H9 (cell line): ENCODE data around the gene PRUNE2. TPM values are rescaled to one million over a fixed set of nuclear protein-coding genes. Genes with fewer than 3 reads are reported as not detected.
A peak's percentile ranks its signal among the peaks of the same experiment; 100 is the strongest.

ENCODE experiments used
- DNase-seq: peaks from one replicate; pipeline ENCODE4 v3.0.0-alpha.2; 2017
- H2AFZ ChIP-seq: one replicate; pipeline ENCODE4 v1.6.1; 2013; ENCODE audit warnings: mild to moderate bottlenecking, low read length, control low read depth, moderate library complexity
- H2AK5ac ChIP-seq: 2 replicates; pipeline ENCODE4 v1.6.1; 2013; ENCODE audit warnings: low read length, control low read depth, mixed read lengths; ENCODE audit not compliant: insufficient read length
- H2BK120ac ChIP-seq: one replicate; pipeline ENCODE4 v1.6.1; 2013; ENCODE audit warnings: low read depth, mild to moderate bottlenecking, low read length, control low read depth, inconsistent platforms; ENCODE audit not compliant: poor library complexity, severe bottlenecking
- H2BK12ac ChIP-seq: 2 replicates; pipeline ENCODE4 v1.6.1; 2013; ENCODE audit warnings: low read length, control low read depth, mixed read lengths, low read depth; ENCODE audit not compliant: insufficient read length
- H2BK15ac ChIP-seq: 2 replicates; pipeline ENCODE4 v1.6.1; 2013; ENCODE audit warnings: low read depth, low read length, control low read depth
- H2BK20ac ChIP-seq: one replicate; pipeline ENCODE4 v1.6.1; 2013; ENCODE audit warnings: low read depth, mild to moderate bottlenecking, low read length, control low read depth, inconsistent platforms; ENCODE audit not compliant: poor library complexity, severe bottlenecking
- H2BK5ac ChIP-seq: 2 replicates; pipeline ENCODE4 v1.6.1; 2013; ENCODE audit warnings: low read length, control low read depth, mixed read lengths; ENCODE audit not compliant: insufficient read length
- H3K14ac ChIP-seq: 2 replicates; pipeline ENCODE4 v1.6.1; 2013; ENCODE audit warnings: low read length, control low read depth; ENCODE audit not compliant: insufficient read depth
- H3K18ac ChIP-seq: 2 replicates; pipeline ENCODE4 v1.6.1; 2013; ENCODE audit warnings: low read depth, mild to moderate bottlenecking, mixed read lengths, low read length, control low read depth; ENCODE audit not compliant: insufficient read length
- H3K23ac ChIP-seq: 2 replicates; pipeline ENCODE4 v1.6.1; 2013; ENCODE audit warnings: low read length, control low read depth, mixed read lengths, low read depth; ENCODE audit not compliant: insufficient read length
- H3K23me2 ChIP-seq: 2 replicates; pipeline ENCODE4 v1.6.1; 2013; ENCODE audit warnings: low read depth, mild to moderate bottlenecking, mixed read lengths, low read length, control low read depth; ENCODE audit not compliant: insufficient read length, poor library complexity, severe bottlenecking
- H3K27ac ChIP-seq: 2 replicates; pipeline ENCODE4 v1.5.1; 2013; ENCODE audit warnings: low read length, control low read depth, mixed read lengths, low read depth; ENCODE audit not compliant: insufficient read length
- H3K27me3 ChIP-seq: 2 replicates; pipeline ENCODE4 v1.6.1; 2013; ENCODE audit warnings: low read length, control low read depth, inconsistent platforms; ENCODE audit not compliant: insufficient read depth
- H3K4ac ChIP-seq: 2 replicates; pipeline ENCODE4 v1.6.1; 2013; ENCODE audit warnings: low read depth, mild to moderate bottlenecking, control low read depth, inconsistent platforms, low read length, moderate library complexity
- H3K4me1 ChIP-seq: 2 replicates; pipeline ENCODE4 v1.6.1; 2013; ENCODE audit warnings: low read length, control low read depth, inconsistent platforms; ENCODE audit not compliant: insufficient read depth
- H3K4me2 ChIP-seq: 2 replicates; pipeline ENCODE4 v1.6.1; 2013; ENCODE audit warnings: low read length, control low read depth, mixed read lengths; ENCODE audit not compliant: insufficient read length, insufficient read depth
- H3K56ac ChIP-seq: 2 replicates; pipeline ENCODE4 v1.6.1; 2013; ENCODE audit warnings: low read depth, mild to moderate bottlenecking, mixed read lengths, low read length, control low read depth; ENCODE audit not compliant: insufficient read length
- H3K79me1 ChIP-seq: 2 replicates; pipeline ENCODE4 v1.6.1; 2013; ENCODE audit warnings: low read depth, mild to moderate bottlenecking, moderate library complexity, low read length, control low read depth, inconsistent platforms; ENCODE audit not compliant: insufficient read depth, poor library complexity, severe bottlenecking
- H3K79me2 ChIP-seq: 2 replicates; pipeline ENCODE4 v1.6.1; 2013; ENCODE audit warnings: low read length, control low read depth, inconsistent platforms; ENCODE audit not compliant: insufficient read depth
- H3K9ac ChIP-seq: 2 replicates; pipeline ENCODE4 v1.6.1; 2013; ENCODE audit warnings: low read length, control low read depth, mixed read lengths; ENCODE audit not compliant: insufficient read length; ENCODE audit errors: extremely low read depth
- H3K9me3 ChIP-seq: one replicate; pipeline ENCODE4 v1.6.1; 2013; ENCODE audit warnings: low read depth, low read length, inconsistent platforms; ENCODE audit not compliant: control insufficient read depth
- H3T11ph ChIP-seq: one replicate; pipeline ENCODE4 v1.6.1; 2013; ENCODE audit warnings: mild to moderate bottlenecking, low read length, control low read depth, inconsistent platforms
- H4K20me1 ChIP-seq: one replicate; pipeline ENCODE4 v1.6.1; 2013; ENCODE audit not compliant: control insufficient read depth, insufficient read length, insufficient read depth
- H4K5ac ChIP-seq: 2 replicates; pipeline ENCODE4 v1.6.1; 2013; ENCODE audit warnings: low read depth, mild to moderate bottlenecking, mixed read lengths, low read length, control low read depth; ENCODE audit not compliant: insufficient read length
- H4K8ac ChIP-seq: replicated peaks from 2 replicates; pipeline ENCODE4 v1.6.1; 2013; ENCODE audit warnings: low read length, control low read depth, mixed read lengths, low read depth; ENCODE audit not compliant: insufficient read length
- H4K91ac ChIP-seq: 2 replicates; pipeline ENCODE4 v1.6.1; 2013; ENCODE audit warnings: low read depth, mild to moderate bottlenecking, moderate library complexity, mixed read lengths, low read length, control low read depth; ENCODE audit not compliant: insufficient read length
- H3K27ac Mint-ChIP-seq, 3 experiments: 2 replicates in 2 of 3; 3 replicates in 1 of 3; pipeline ENCODE4 v1.8.0; 2020 to 2021; ENCODE audit warnings: mixed read lengths in 3 of 3, mild to moderate bottlenecking in 1 of 3, moderate library complexity in 1 of 3
- H3K27me3 Mint-ChIP-seq: 2 replicates; pipeline ENCODE4 v1.8.0; 2021; ENCODE audit warnings: low read depth, mild to moderate bottlenecking, moderate library complexity, mixed read lengths
- H3K36me3 Mint-ChIP-seq, 3 experiments: 2 replicates in 2 of 3; 3 replicates in 1 of 3; pipeline ENCODE4 v1.8.0; 2020 to 2021; ENCODE audit warnings: low read depth in 3 of 3, mixed read lengths in 3 of 3; ENCODE audit not compliant: insufficient read depth in 1 of 3
- H3K4me1 Mint-ChIP-seq, 2 experiments: 2 replicates each; pipeline ENCODE4 v1.8.0; 2020; ENCODE audit warnings: mixed read lengths in 2 of 2
- H3K4me3 Mint-ChIP-seq, 2 experiments: 2 replicates in 1 of 2; 3 replicates in 1 of 2; pipeline ENCODE4 v1.8.0; 2020 to 2021; ENCODE audit warnings: mild to moderate bottlenecking in 2 of 2, mixed read lengths in 2 of 2, moderate library complexity in 1 of 2
- H3K9me3 Mint-ChIP-seq, 2 experiments: 2 replicates in 1 of 2; 3 replicates in 1 of 2; pipeline ENCODE4 v1.8.0; 2020; ENCODE audit warnings: mild to moderate bottlenecking in 2 of 2, mixed read lengths in 2 of 2, moderate library complexity in 1 of 2
- WGBS: extraction: QIAGEN DNeasy Blood & Tissue Kit; methylation state at CpG from one replicate; pipeline ENCODE4 v1.1.7; 2013; ENCODE audit warnings: missing lambda C conversion rate, low lambda C conversion rate, mixed read lengths; ENCODE audit not compliant: insufficient read length; ENCODE audit errors: extremely low coverage; 5-methylcytosine and 5-hydroxymethylcytosine counted together
- total RNA-seq: library from RNA; stranded (reverse); gene quantifications from 2 replicates; pipeline ENCODE4 v1.2.1, GENCODE V29; 2021
- TF ChIP-seq, protein P1 (sequence below): fragments of 200-600 bp; sonication (generic); conservative IDR thresholded peaks from 3 replicates; pipeline ENCODE4 v1.8.0; 2021; ENCODE audit warnings: antibody characterized with exemption, mild to moderate bottlenecking

The PRUNE2 gene
- total RNA-seq, 1 experiment from 2014 or later = 12.1 TPM

DNA sequence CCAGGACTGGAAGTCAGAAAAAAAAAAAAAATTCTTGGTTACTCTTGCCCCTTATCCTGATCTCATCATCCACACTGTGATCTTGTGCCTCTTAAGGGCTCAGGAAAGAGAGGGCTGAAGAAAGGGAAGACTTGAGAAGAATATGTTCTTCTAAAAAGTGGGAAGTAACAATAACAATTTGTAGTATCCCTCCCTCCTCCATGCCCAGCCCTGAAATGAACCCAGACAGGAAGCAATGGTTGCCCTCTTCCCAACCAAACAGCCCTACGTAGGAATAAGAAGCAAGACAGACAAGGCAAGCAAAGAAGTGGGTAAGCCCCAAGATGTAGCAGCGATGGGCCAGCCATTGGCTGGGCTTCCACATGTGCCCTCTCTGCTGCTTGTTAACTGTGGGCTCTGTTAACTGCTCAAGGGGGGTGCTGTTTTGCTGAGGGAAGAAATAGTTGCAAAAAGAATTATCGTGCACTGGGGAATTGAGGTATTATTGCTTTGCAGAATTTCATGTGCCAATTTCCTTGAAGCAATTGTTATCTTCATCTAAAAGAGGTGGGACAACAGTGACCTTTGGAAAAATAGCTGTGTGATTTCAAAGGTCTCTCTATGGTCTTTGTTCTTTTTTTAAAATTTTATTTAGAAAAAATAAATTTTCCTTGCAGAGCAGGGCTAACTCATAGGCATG is 288.3 kb downstream of the PRUNE2 start:
- Histone ChIP-seq H3K4me1 (no peaks in the 10 kb centered on the region), H3K27me3 (no peaks in the 10 kb centered on the region), H4K8ac (no peak overlapping the region), H2BK120ac (no peak overlapping the region), H3K18ac (no peak overlapping the region), H2AFZ (no peak overlapping the region), H2AK5ac (no peak overlapping the region), H3K79me1 (no peaks in the 10 kb centered on the region), H3K4me2 (no peak overlapping the region), H3K79me2 (no peaks in the 10 kb centered on the region), H4K91ac (no peak overlapping the region), H3K23me2 (no peaks in the 10 kb centered on the region), H3K9me3 (no peaks in the 10 kb centered on the region), H3T11ph (no peak overlapping the region), H3K23ac (no peak overlapping the region), H2BK20ac (no peak overlapping the region), H3K4ac (no peak overlapping the region), H2BK12ac (no peak overlapping the region), H4K20me1 (no peaks in the 10 kb centered on the region), H4K5ac (no peak overlapping the region), H3K9ac (no peak overlapping the region), H3K14ac (no peak overlapping the region), H3K56ac (no peak overlapping the region), H2BK5ac (no peak overlapping the region), H3K27ac (no peak overlapping the region), H2BK15ac (no peak overlapping the region)
- peak overlapping the region in 1 of 3 experiments; percentile 24; a peak in 1 of 7 replicates for H3K27ac Mint-ChIP-seq
- no peak for DNase-seq
- H3K36me3 Mint-ChIP-seq = no peaks in the 10 kb centered on the region
- H3K27me3 Mint-ChIP-seq = no peaks in the 10 kb centered on the region
- TF ChIP-seq, protein P1, sequence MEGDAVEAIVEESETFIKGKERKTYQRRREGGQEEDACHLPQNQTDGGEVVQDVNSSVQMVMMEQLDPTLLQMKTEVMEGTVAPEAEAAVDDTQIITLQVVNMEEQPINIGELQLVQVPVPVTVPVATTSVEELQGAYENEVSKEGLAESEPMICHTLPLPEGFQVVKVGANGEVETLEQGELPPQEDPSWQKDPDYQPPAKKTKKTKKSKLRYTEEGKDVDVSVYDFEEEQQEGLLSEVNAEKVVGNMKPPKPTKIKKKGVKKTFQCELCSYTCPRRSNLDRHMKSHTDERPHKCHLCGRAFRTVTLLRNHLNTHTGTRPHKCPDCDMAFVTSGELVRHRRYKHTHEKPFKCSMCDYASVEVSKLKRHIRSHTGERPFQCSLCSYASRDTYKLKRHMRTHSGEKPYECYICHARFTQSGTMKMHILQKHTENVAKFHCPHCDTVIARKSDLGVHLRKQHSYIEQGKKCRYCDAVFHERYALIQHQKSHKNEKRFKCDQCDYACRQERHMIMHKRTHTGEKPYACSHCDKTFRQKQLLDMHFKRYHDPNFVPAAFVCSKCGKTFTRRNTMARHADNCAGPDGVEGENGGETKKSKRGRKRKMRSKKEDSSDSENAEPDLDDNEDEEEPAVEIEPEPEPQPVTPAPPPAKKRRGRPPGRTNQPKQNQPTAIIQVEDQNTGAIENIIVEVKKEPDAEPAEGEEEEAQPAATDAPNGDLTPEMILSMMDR = no peak
- H3K4me3 Mint-ChIP-seq = no peak overlapping the region
- H3K9me3 Mint-ChIP-seq = no peaks in the 10 kb centered on the region
- peaks cover 6 to 8% of the 10 kb centered on the region in 2 experiments for H3K4me1 Mint-ChIP-seq
- no CpG with 5 or more reads among the region's 3 CpGs for WGBS
